HepG2 (cell line): ENCODE data around the gene AGAP1. TPM values are rescaled to one million over a fixed set of nuclear protein-coding genes. Genes with fewer than 3 reads are reported as not detected.

Experiments used
- ERF ChIP-seq: IDR thresholded peaks from 2 replicates; pipeline ENCODE4 v1.6.1; 2018; ENCODE audit warnings: missing biosample characterization, missing genetic modification reagents
- GATA4 ChIP-seq: sonication (generic); IDR thresholded peaks from 2 replicates; pipeline ENCODE4 v1.6.1; 2016; ENCODE audit warnings: antibody characterized with exemption, low read depth, borderline replicate concordance
- GLI4 ChIP-seq: sonication (generic); formaldehyde crosslinking; IDR thresholded peaks from 2 replicates; pipeline ENCODE4 v1.5.1; 2020; ENCODE audit warnings: missing genetic modification reagents, mild to moderate bottlenecking, moderate library complexity, borderline replicate concordance
- PATZ1 ChIP-seq: sonication (generic); formaldehyde crosslinking; IDR thresholded peaks from 2 replicates; pipeline ENCODE4 v1.4.0; 2020; ENCODE audit warnings: missing genetic modification reagents
- PAXIP1 ChIP-seq: sonication (generic); formaldehyde crosslinking; conservative IDR thresholded peaks from 2 replicates; pipeline ENCODE4 v1.4.0; 2020; ENCODE audit warnings: mild to moderate bottlenecking, missing genetic modification reagents, moderate library complexity
- PCBP1 ChIP-seq: fragments of 200-400 bp; formaldehyde crosslinking; IDR thresholded peaks from 2 replicates; pipeline ENCODE4 v1.6.1; 2017; ENCODE audit warnings: mild to moderate bottlenecking, low read depth, low read length, borderline replicate concordance
- POGK ChIP-seq: sonication (generic); formaldehyde crosslinking; conservative IDR thresholded peaks from 2 replicates; pipeline ENCODE4 v1.8.0; 2022; ENCODE audit warnings: mild to moderate bottlenecking, moderate library complexity, missing genetic modification reagents
- SP1 ChIP-seq, 2 experiments: fragments of 450-650 bp in 1 of 2; sonication (generic) in 1 of 2; formaldehyde crosslinking in 1 of 2; IDR thresholded peaks; 2 replicates each; pipeline versions ENCODE4 v1.4.0 to v1.6.1; 2016 to 2020; ENCODE audit warnings: missing genetic modification reagents in 1 of 2
- STAT6 ChIP-seq: sonication (generic); formaldehyde crosslinking; IDR thresholded peaks from 2 replicates; pipeline ENCODE4 v1.4.0; 2020; ENCODE audit warnings: missing genetic modification reagents, mild to moderate bottlenecking, borderline replicate concordance
- ZBTB42 ChIP-seq: sonication (generic); formaldehyde crosslinking; IDR thresholded peaks from 2 replicates; pipeline ENCODE4 v1.5.0; 2020; ENCODE audit warnings: mild to moderate bottlenecking, missing genetic modification reagents
- ZNF12 ChIP-seq: sonication (generic); formaldehyde crosslinking; IDR thresholded peaks from 2 replicates; pipeline ENCODE4 v1.5.0; 2020; ENCODE audit warnings: missing genetic modification reagents
- ZNF251 ChIP-seq: sonication (generic); formaldehyde crosslinking; IDR thresholded peaks from 2 replicates; pipeline ENCODE4 v1.9.0; 2021; ENCODE audit warnings: mild to moderate bottlenecking, missing genetic modification reagents
- ZNF296 ChIP-seq: sonication (generic); formaldehyde crosslinking; conservative IDR thresholded peaks from 2 replicates; pipeline ENCODE4 v1.5.0; 2020; ENCODE audit warnings: mild to moderate bottlenecking, missing genetic modification reagents
- ZNF414 ChIP-seq: sonication (generic); formaldehyde crosslinking; IDR thresholded peaks from 2 replicates; pipeline ENCODE4 v1.5.0; 2020; ENCODE audit warnings: missing genetic modification reagents
- ZNF446 ChIP-seq: sonication (generic); formaldehyde crosslinking; IDR thresholded peaks from 2 replicates; pipeline ENCODE4 v1.5.0; 2020; ENCODE audit warnings: mild to moderate bottlenecking, missing genetic modification reagents
- ZNF484 ChIP-seq: sonication (generic); formaldehyde crosslinking; IDR thresholded peaks from 2 replicates; pipeline ENCODE4 v1.5.1; 2020; ENCODE audit warnings: mild to moderate bottlenecking, low read depth, missing genetic modification reagents, borderline replicate concordance
- ZNF768 ChIP-seq: sonication (generic); formaldehyde crosslinking; IDR thresholded peaks from 2 replicates; pipeline ENCODE4 v1.4.0; 2020; ENCODE audit warnings: missing genetic modification reagents
- polyA plus RNA-seq, 8 experiments: library from polyadenylated mRNA; depleted of rRNA in 3 of 8; stranded (reverse) in 7 of 8; unstranded in 1 of 8; fragments of >200 nt; fragmentation: Illumina TruSeq in 4 of 8; extraction: Trizol in 4 of 8; gene quantifications; 2 replicates each; pipeline versions ENCODE4 v1.2.1 to v1.2.3, GENCODE V29; 2011 to 2016; ENCODE audit warnings: low read depth in 4 of 8, missing spikeins in 1 of 8, mixed read lengths in 1 of 8; ENCODE audit not compliant: insufficient read depth in 1 of 8
- total RNA-seq, 5 experiments: library from RNA; depleted of rRNA; stranded (reverse); fragments of >200 nt; fragmentation: Illumina TruSeq; extraction: Trizol; gene quantifications; 2 replicates each; pipeline ENCODE4 v1.2.3, GENCODE V29; 2016; ENCODE audit warnings: low read depth in 1 of 5

AGAP1 gene
- total and polyA plus RNA-seq, 2 of the 13 experiments (the other 11 are each of a cell fraction or from before 2014, with no cell fraction given): 21.2 to 32.7 TPM

- TF ChIP-seq STAT6 (CRISPR knock-in tag): no peak; the same call in 1 of the 2 replicates
- TF ChIP-seq ZNF414 (CRISPR knock-in tag): no peak
- no peak for TF ChIP-seq ZNF446 (CRISPR knock-in tag)
- TF ChIP-seq POGK (CRISPR knock-in tag): no peak; the same call in 1 of the 2 replicates
- TF ChIP-seq ZNF296 (CRISPR knock-in tag): no peak
- no peak for TF ChIP-seq PATZ1 (CRISPR knock-in tag)
- TF ChIP-seq ZNF251 (CRISPR knock-in tag): no peak
- no peak for TF ChIP-seq PCBP1
- no peak; the same call in 1 of the 2 replicates for TF ChIP-seq PAXIP1
- TF ChIP-seq ZNF12 (CRISPR knock-in tag): no peak
- TF ChIP-seq ZBTB42 (CRISPR knock-in tag): 0 out of 2 replicates have a peak, but pooled peaks have one; percentile 22
- TF ChIP-seq ZNF484: no peak
- 0 out of 2 replicates have a peak, but pooled peaks have one; percentile 10 for TF ChIP-seq ERF (CRISPR knock-in tag)
- no peak for TF ChIP-seq GLI4 (CRISPR knock-in tag)
- TF ChIP-seq ZNF768 (CRISPR knock-in tag): no peak
- TF ChIP-seq GATA4: no peak
- no peak for TF ChIP-seq SP1 (IDR thresholded peaks at IDR 0.05)
- TF ChIP-seq SP1 (CRISPR knock-in tag; IDR thresholded peaks at IDR 0.05): no peak
Measured at GRCh38 chr2:235495373-235496238, 1.8 kb downstream of the AGAP1 start (continued).
